GM18502 (cell line): ENCODE measurements around the gene NPPC.
"Not testable (repeated sequence)": the region's sequence is repeated elsewhere in the genome, so short reads cannot be mapped to it uniquely, and the experiment has no call there.

Experiments
- ATAC-seq: cut with Tn5 transposase; IDR thresholded peaks from one replicate; pipeline ENCODE4 v1.9.1; 2021; ENCODE audit warnings: mild to moderate bottlenecking; ENCODE audit not compliant: unreplicated experiment, poor library complexity

NPPC gene

DNA sequence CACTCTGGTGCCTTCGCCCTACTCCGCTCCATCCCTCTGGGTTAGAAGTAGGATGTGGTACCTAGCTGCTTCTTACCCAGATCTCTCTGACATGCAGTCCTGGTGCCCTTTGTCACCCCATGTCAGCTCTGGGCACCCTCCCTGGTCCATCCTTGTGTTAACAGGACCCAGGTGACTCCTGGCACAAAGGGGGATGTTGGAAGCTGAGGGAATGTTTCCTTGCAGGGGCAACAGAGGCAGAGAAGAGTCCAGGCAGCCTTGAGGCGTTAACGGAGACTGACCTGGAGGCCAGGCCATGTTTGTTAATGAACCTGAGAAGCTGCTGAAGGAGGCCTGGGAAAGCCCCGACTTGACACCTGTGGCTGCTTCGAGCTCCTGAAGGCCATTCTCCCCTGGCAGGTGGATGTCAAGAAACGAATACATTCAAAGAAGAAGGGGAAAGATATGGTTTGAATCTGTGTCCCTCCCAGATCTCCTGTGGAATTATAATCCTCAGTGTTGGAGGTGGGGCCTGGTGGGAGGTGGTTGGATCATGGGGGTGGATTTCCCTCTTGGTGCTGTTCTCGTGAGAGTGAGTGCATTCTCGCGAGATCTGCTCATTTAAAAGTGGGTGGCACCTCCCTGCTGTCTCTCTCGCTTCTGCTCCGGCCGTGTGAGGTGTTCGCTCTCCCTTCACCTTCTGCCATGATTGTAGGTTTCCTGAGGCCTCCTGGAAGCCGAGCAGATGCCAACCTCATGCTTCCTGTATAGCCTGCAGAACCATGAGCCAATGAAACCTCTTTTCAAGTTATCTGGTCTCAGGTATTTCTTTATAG is 31.4 kb downstream of the NPPC start:
- ATAC-seq = no peak

DNA sequence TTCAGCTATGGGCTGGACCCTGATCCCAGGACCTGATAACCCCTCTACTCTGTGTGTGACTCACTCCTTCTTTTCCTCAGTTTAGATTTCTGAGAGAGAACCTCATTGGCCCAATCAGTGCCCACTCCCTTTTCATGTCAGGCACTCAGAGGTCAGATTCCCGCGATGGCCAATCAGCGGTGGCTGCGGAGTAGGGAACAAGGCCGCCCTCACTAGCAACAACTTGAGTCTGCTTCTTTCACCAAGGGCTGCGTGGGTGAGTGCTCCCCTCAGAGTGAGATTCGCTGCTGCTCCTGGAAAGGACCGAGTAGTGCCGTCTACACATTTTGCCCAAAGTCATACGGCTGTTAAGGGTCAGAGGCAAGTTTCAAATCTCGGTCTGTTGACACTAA is 34.7 kb downstream of the NPPC start:
- no peak for ATAC-seq

DNA sequence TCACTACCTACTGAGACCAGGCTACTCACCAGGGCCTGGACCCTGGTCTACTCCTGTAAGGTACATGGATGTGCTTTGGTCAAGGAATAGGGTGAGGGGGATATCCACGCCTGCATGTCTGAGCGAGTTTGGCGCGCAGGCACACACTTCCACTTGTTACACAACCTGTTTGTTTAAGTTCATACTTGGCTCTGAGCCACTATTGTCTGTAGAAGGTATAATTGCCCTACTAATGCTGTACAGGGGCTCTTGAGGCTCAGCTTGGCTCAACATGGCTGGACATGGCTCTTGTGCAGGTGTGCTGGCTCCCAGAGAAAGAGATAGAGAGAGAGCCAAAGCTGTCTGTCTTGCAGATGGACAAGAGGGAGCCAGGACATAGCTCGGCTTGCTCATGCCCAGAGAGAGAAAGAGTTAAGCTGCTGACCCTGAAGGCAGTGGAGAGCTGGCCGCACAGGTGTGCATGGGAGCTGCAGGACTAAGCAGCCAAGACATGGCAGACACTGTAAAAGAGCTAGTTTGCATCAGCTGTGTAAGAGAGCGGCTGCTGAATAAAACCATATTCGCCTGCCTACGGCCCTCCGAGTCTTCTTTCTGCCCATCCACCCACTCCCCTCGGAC is 35.2 kb downstream of the NPPC start:
- no peak for ATAC-seq

DNA sequence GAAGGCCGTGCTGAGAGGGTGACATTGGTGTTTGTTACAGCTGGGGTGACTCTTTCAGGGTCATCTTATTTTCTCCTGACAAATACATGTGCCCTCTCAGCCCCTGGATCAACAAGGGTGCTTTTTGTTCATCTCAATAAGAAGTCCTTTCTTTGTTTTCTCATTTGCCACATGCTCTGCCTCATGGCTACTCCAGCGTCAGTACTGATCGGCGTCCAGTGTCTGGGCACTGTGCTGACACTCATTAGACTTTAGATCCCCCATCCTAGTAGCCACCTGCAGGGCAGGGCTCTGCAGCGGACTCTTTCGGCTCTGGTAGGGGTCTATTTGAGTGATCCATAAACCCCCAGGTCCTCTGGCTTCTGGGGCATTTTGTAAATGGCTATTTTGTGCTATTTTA is 38.4 kb downstream of the NPPC start:
- no peak for ATAC-seq

DNA sequence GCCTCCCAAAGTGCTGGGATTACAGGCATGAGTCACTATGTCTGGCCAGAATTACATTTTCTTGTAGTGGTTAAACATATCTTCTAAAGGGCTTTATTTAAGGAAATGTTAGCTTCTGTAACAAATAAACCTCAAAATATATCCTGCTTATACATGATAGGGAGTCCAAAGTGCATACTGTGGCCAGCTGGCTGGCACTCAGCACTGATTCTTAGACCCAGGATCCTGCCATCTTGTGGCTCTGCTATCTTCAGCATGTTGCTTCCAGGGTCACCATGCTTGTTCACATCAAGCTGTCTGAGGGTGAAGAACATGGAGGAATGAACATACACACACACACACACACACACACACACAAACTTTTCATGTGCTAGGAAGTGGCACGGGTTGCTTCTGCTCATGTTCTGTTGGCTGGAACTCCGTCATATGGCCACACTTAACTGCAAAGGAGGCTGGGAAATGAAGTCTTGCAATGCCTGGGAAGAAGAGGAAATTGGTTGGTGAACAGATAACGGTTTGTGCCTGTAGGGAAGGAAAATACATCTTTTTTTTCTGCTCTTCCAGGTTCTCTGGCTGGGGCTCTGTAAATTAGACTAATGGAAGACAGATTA is 40.0 kb downstream of the NPPC start:
- ATAC-seq = no peak

DNA sequence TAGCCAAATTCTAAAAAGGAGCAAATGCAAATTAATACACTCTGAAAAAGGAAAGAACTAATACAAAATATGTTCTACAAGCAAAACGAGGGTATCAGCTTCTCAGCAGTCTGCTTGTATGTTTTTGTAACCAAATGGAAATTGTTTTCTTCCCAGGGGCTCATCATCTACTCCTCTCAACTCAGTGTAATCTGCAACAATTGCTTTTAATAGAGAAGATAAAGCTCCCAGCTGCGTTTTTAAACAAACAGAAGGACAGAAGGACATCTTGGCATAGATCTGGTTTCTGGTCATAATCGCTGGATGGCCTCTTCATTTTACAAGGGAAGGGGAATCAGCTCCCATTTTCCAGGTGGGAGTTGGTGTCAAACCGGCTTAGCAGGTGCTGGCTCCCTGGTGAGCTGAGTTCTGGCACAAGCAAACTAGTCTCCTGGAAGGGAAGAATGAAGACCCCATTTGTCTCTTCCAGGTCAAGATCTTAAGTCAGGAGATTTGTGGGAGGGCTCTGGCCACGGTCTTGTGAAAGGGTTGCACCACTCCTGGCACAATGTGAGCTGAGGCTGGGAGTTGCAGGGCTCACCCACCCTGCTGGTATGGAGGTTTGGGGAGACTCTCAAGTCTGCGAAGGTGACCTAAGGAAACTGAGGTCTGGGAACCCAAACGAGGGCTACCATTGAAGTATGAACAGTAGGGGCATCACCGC is 41.6 kb downstream of the NPPC start:
- ATAC-seq = no peak

DNA sequence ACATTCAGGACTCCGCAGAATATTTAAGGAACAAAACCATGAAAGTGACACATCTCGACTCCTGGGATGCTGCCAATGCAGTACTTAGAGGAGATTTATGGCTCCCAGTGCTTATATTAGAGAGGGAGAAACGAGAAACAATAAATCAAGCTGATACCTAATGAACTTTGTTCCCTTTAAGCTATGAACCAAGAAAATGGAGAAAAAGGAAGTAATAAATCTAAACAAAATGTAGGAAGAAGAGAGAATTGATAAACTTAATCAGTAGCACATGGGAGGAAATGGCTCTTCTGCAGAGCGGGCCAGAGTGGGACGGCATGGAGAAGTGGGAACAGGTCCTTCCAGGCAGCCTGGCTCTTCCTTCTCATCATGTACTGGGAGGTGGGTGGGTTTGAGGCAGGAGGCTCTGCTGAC is 42.7 kb downstream of the NPPC start:
- ATAC-seq = no peak

DNA sequence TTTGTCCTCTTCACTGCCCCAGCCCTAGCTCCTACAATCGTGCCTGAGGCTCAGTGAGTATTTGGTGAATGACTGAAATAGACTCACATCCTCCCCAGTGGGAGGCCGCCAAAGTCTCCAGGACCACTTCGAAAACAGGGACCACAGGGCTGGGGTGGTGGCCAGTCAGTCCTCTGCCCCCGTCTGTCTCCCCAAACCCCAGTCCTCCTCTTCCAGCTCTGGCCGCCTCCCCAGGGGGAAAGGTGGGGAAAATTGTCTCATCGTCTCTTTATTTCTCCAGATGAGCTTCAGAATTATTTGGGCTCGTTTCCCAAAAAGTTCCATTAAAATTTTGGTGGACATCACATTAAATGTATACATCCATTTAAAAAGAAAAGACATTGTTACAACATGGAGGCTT is 43.5 kb downstream of the NPPC start:
- ATAC-seq = no peak

DNA sequence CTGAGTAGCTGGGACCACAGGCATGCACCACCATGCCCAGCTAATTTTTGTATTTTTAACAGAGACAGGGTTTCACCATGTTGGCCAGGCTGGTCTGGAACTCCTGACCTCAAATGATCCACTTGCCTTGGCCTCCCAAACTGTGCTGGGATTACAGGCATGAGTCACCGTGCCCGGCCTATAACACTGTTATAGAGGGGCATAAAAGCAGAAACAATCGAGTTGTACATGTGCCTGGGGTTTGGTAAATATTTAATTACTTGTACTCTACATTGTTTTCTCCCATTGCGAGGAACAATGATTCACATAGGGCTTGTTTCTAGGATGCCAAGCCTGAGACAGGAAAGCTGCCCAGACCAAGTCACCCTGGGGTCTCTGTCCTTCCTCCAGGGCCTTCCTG is 45.8 kb downstream of the NPPC start:
- not testable (repeated sequence) for ATAC-seq

DNA sequence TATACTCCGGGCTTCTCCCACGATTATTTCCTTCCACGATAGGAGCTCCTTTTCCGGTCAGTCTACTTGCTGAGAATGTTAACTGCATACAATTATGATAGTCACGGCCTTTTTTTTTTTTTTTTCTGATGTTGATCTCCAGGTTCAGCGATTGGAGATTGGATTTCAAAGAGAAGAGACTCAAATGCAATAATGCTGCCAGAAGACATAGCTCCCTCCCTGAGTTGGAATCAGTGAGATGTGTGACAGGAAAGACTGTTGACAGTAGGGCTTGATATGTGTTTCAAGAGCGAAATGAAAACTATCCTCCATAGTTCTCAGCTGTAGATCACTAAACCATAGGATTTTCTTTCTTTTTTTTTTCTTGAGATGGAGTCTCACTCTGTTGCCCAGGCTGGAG is 47.0 kb downstream of the NPPC start:
- ATAC-seq = no peak

DNA sequence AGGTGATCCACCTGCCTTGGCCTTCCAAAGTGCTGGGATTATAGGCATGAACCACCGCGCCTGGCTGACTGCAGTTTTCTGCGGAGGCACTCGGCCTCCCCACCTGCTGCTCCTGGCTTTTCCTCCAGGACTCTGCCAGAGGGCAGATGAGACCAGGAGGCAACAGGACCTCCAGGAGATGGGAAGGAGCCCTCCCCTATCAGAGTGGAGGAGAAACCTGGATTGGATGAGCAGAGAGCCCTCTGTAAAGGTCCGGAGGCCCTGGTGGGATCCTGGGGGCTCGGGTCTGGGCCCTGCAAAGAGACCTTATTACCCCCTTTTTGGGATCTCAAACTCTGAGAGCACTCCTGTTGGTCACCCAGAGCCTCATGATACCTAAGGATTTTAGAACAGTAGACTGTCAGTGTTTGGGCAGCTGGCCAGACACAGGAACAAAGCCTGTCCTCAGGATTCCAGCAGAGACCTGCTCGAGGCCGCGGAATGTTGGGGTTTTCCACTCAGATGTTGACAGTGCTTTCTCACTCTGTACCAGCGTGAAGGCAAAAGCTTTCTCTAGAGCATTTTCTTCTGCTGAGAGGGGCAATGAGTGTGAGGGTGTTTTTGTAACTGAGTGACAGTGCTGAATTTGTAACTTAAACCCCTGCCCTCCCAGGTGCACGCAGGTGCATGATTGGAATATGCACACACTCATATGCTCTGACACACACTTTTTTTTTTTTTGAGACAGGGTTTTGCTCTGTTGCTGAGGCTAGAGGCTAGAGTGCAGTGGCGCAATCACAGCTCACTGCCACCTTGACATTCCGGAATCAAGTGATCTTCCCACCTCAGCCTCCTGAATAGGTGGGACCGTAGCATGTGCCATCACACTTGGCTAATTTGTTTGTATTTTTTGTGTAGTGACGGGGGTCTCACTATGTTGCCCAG is 48.4 kb downstream of the NPPC start:
- no peak for ATAC-seq

DNA sequence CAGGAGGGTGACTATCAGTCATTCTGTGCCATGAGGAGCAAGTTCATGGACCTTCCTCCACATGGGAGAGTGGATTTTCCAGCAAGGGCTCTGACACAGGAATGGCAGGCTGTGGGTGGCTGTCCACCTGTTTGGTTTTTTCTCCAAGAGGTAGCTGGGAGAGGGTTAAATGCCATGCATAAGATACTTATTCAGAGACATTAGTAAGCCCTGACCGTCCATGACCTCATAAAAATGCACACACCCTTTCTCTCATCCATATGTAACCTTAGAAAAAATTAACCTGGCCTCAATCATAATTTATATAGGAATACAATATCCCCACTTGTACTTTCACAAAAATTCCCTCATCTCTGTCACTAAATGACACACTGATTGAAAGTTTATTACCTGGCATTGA is 51.3 kb downstream of the NPPC start:
- ATAC-seq = no peak
